GM12892 (cell line): ENCODE data around the gene CDH1.

Source experiments
- POLR2A ChIP-seq: IDR thresholded peaks from 2 replicates; pipeline ENCODE4 v1.6.1; 2011; ENCODE audit warnings: low read depth, low read length, control low read depth
- POLR2AphosphoS5 ChIP-seq: IDR thresholded peaks from 2 replicates; pipeline ENCODE4 v1.6.1; 2011; ENCODE audit warnings: low read depth, low read length, control low read depth
- TAF1 ChIP-seq: IDR thresholded peaks from 2 replicates; pipeline ENCODE4 v1.6.1; 2011; ENCODE audit warnings: low read depth, mild to moderate bottlenecking, control low read depth, low read length, borderline replicate concordance

DNA sequence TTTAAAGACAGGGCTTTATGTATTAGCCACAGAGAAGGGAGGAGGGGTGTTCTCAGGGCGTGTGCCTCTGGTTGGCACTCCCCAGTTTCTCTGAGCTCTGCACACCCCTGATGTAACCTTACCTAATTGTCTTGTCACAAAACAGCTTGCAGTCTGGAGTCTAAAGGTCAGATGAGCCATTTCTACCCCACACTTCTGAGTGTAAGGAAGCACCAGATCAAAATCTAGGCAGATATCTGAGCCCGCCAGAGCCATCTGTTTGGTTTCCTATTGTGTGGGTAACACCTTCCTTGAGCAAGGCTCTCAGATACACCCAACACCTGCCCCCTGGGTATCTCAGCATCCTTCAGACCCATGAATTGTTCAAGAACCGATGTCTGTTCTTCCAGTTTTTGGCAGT is 15.5 kb downstream of the CDH1 start:
- TF ChIP-seq POLR2AphosphoS5 (no peak), POLR2A (no peak), TAF1 (no peak)
